ENCODE measurements around the gene NEUROG1.

GRCh38 chr5:135502836-135503520 is 32.8 kb downstream of the NEUROG1 start:
- TF ChIP-seq CTCF (conservative IDR thresholded peaks at IDR 0.05; ENCODE audit: low read length) (no peak), EZH2phosphoT487 (IDR thresholded peaks at IDR 0.05; ENCODE audit: borderline replicate concordance) (no peak)

Measured in Loucy (cell line).